ENCODE measurements around the gene FAM13C. TPM values are rescaled to one million over a fixed set of nuclear protein-coding genes. Genes with fewer than 3 reads are reported as not detected.

The FAM13C gene
- total RNA-seq, 3 donors from 2014 or later (not counting 1 experiment from before 2014, with no cell fraction given), result not detected

DNA sequence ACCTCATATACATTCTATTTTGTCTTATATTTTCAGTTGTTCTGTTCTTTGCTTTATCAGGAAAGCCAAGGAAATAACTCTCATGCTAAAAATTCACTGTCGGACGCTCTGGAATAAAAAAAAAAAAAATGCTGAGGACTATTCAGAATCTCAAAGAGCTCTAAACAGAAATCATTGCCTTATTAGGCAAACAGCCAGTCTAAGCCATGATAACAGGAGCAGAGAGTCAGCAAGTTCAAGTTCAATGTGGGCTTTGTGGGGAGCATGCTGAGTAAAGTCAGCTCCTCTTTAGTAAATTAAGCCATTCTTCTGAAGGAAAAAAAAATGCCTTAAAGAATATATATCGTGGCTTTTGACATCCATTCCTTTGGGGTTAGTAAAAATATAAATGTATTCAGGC lies 13.6 kb upstream of the FAM13C start:
- H3K4me3 Mint-ChIP-seq, result no peak overlapping the region
- intact Hi-C loops (cut with micrococcal nuclease), result no loop called here
- DNase-seq, result no peak
- no peak for ATAC-seq
- peaks cover 8% of the 10 kb centered on the region for H3K36me3 Mint-ChIP-seq
- H3K27me3 Mint-ChIP-seq (ENCODE audit: low read depth in 2 of 2), result no peaks in the 10 kb centered on the region
- no peak overlapping the region for H3K27ac Mint-ChIP-seq
- no peaks in the 10 kb centered on the region for H3K27me3 ChIP-seq (ENCODE audit: control insufficient read depth, insufficient read depth, low read length)
- no peak overlapping the region for H3K4me3 ChIP-seq (ENCODE audit: low read length)
- no peaks in the 10 kb centered on the region for H3K4me1 ChIP-seq (ENCODE audit: control insufficient read depth, insufficient read depth, low read length)
- no peaks in the 10 kb centered on the region for H3K9me3 ChIP-seq (ENCODE audit: control insufficient read depth, insufficient read depth, low read length)
- 80% methylated on average over 2 of the region's 3 CpGs for WGBS (ENCODE audit: insufficient coverage)
- H3K36me3 ChIP-seq (ENCODE audit: control insufficient read depth, insufficient read depth, low read length), result no peaks in the 10 kb centered on the region
- peaks cover 5 to 10% of the 10 kb centered on the region in 2 donors for H3K9me3 Mint-ChIP-seq
- TF ChIP-seq, protein P1, sequence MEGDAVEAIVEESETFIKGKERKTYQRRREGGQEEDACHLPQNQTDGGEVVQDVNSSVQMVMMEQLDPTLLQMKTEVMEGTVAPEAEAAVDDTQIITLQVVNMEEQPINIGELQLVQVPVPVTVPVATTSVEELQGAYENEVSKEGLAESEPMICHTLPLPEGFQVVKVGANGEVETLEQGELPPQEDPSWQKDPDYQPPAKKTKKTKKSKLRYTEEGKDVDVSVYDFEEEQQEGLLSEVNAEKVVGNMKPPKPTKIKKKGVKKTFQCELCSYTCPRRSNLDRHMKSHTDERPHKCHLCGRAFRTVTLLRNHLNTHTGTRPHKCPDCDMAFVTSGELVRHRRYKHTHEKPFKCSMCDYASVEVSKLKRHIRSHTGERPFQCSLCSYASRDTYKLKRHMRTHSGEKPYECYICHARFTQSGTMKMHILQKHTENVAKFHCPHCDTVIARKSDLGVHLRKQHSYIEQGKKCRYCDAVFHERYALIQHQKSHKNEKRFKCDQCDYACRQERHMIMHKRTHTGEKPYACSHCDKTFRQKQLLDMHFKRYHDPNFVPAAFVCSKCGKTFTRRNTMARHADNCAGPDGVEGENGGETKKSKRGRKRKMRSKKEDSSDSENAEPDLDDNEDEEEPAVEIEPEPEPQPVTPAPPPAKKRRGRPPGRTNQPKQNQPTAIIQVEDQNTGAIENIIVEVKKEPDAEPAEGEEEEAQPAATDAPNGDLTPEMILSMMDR (IDR thresholded peaks at IDR 0.05), result no peak
- no peak overlapping the region for H3K27ac ChIP-seq (ENCODE audit: low read length)
- no peaks in the 10 kb centered on the region for H3K4me1 Mint-ChIP-seq

DNA sequence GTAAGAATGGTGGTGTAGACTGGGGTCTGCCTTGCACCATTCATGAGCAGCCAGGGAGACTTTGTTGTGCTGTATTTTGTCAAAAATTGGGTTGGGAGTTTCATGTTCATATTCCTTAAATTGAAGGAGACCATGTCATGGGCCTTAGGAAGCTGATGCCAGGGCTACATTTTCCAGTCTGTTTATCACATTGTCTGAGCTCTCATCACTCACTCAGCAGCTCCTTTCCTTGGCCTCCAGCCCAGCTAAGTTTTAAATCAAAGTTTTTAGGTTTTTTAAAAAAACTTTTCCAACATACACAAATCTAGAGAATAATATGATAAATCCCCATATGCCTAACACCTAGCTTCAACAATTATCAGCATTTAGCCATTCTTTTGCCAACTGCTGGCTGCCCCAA lies 12.6 kb upstream of the FAM13C start:
- no peaks in the 10 kb centered on the region for H3K9me3 ChIP-seq (ENCODE audit: control insufficient read depth, insufficient read depth, low read length)
- no peak overlapping the region for H3K27ac ChIP-seq (ENCODE audit: low read length)
- DNase-seq (no peak), ATAC-seq (no peak)
- H3K9me3 Mint-ChIP-seq, result peaks cover 5 to 10% of the 10 kb centered on the region in 2 donors
- no peak overlapping the region for H3K4me3 Mint-ChIP-seq
- no peak overlapping the region for H3K4me3 ChIP-seq (ENCODE audit: low read length)
- no peaks in the 10 kb centered on the region for H3K4me1 Mint-ChIP-seq
- H3K27ac Mint-ChIP-seq, result no peak overlapping the region
- no peaks in the 10 kb centered on the region for H3K4me1 ChIP-seq (ENCODE audit: control insufficient read depth, insufficient read depth, low read length)
- no peaks in the 10 kb centered on the region for H3K36me3 ChIP-seq (ENCODE audit: control insufficient read depth, insufficient read depth, low read length)
- H3K27me3 Mint-ChIP-seq (ENCODE audit: low read depth in 2 of 2), result no peaks in the 10 kb centered on the region
- intact Hi-C loops (cut with micrococcal nuclease), result no loop called here
- H3K36me3 Mint-ChIP-seq, result peaks cover 8% of the 10 kb centered on the region
- H3K27me3 ChIP-seq (ENCODE audit: control insufficient read depth, insufficient read depth, low read length), result no peaks in the 10 kb centered on the region
- TF ChIP-seq, protein P1 (IDR thresholded peaks at IDR 0.05), result no peak

DNA sequence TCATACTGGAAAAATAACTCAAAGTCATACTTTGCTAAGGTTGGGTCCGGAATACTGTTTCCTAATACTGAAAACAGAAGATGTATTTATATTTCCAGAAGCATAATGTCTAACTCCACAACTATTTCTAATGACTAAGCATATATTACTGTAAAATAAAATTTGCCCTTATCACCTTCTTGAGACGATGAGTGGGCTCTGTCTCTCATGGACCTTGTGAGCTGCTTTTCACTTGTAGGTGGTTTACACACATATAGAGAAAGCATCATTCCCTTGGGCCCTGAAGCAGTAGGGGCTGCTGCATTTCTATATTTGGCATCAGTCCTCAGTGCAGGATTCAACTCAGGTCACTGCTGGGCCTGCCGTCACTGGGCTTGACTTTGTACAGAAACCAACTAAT lies 10.7 kb upstream of the FAM13C start:
- TF ChIP-seq, protein P1 (IDR thresholded peaks at IDR 0.05), result no peak
- no peak overlapping the region for H3K27ac Mint-ChIP-seq
- no peak overlapping the region for H3K4me3 Mint-ChIP-seq
- no peaks in the 10 kb centered on the region for H3K27me3 Mint-ChIP-seq (ENCODE audit: low read depth in 2 of 2)
- WGBS (ENCODE audit: insufficient coverage), result 93% methylated on average over 2 of the region's 3 CpGs
- Histone ChIP-seq H3K27me3 (ENCODE audit: control insufficient read depth, insufficient read depth, low read length) (no peaks in the 10 kb centered on the region), H3K9me3 (ENCODE audit: control insufficient read depth, insufficient read depth, low read length) (no peaks in the 10 kb centered on the region), H3K4me3 (ENCODE audit: low read length) (no peak overlapping the region), H3K36me3 (ENCODE audit: control insufficient read depth, insufficient read depth, low read length) (no peaks in the 10 kb centered on the region), H3K4me1 (ENCODE audit: control insufficient read depth, insufficient read depth, low read length) (no peaks in the 10 kb centered on the region), H3K27ac (ENCODE audit: low read length) (no peak overlapping the region)
- ATAC-seq (no peak), DNase-seq (no peak)
- H3K4me1 Mint-ChIP-seq, result no peaks in the 10 kb centered on the region
- H3K9me3 Mint-ChIP-seq, result peaks cover 2 to 7% of the 10 kb centered on the region in 2 donors
- peaks cover 8% of the 10 kb centered on the region for H3K36me3 Mint-ChIP-seq
- intact Hi-C loops (cut with micrococcal nuclease), result no loop called here

DNA sequence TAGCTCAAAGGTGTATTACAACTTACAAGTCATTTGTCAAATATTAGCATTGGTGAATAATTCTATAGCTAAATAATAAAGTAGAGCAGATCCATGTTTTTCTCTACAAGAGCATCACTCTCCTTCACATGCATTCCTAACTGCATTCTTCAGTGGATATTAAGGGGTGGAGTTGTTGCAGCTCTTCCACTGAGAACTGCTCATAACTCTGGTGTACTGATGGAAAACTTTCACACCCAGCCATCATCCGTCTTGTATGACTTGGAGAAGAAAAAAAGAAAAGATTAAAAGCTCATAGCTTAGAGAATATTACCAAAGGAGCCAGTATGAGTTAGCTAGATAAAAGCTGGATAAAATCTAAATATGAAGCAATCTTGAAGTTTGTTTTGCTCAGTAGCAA lies 10.2 kb upstream of the FAM13C start:
- no peak overlapping the region for H3K4me3 Mint-ChIP-seq
- WGBS (ENCODE audit: insufficient coverage), result no CpG with 5 or more reads among the region's 1 CpG
- H3K27me3 Mint-ChIP-seq (ENCODE audit: low read depth in 2 of 2), result no peaks in the 10 kb centered on the region
- ATAC-seq (no peak), DNase-seq (no peak)
- peaks cover 2 to 7% of the 10 kb centered on the region in 2 donors for H3K9me3 Mint-ChIP-seq
- no peaks in the 10 kb centered on the region for H3K4me1 ChIP-seq (ENCODE audit: control insufficient read depth, insufficient read depth, low read length)
- intact Hi-C loops (cut with micrococcal nuclease), result no loop called here
- H3K36me3 Mint-ChIP-seq, result peaks cover 8% of the 10 kb centered on the region
- TF ChIP-seq, protein P1 (IDR thresholded peaks at IDR 0.05), result no peak
- H3K4me1 Mint-ChIP-seq, result no peaks in the 10 kb centered on the region
- H3K27ac Mint-ChIP-seq, result no peak overlapping the region
- no peaks in the 10 kb centered on the region for H3K36me3 ChIP-seq (ENCODE audit: control insufficient read depth, insufficient read depth, low read length)
- H3K9me3 ChIP-seq (ENCODE audit: control insufficient read depth, insufficient read depth, low read length), result no peaks in the 10 kb centered on the region
- H3K4me3 ChIP-seq (ENCODE audit: low read length), result no peak overlapping the region
- no peak overlapping the region for H3K27ac ChIP-seq (ENCODE audit: low read length)
- no peaks in the 10 kb centered on the region for H3K27me3 ChIP-seq (ENCODE audit: control insufficient read depth, insufficient read depth, low read length)

All from natural killer cell (primary cell).